Thoracic aorta (tissue), 2 donors: ENCODE data around the gene SYS1. TPM values are rescaled to one million over a fixed set of nuclear protein-coding genes. Genes with fewer than 3 reads are reported as not detected.

Experiments used
- ATAC-seq: fragments of 150-250 bp; one replicate; pipeline ENCODE4 v1.8.0; 2017; ENCODE audit warnings: low read depth; ENCODE audit not compliant: insufficient number of reproducible peaks, low FRiP score
- DNase-seq: peaks from one replicate; pipeline ENCODE4 v3.0.0-alpha.2; 2020; ENCODE audit warnings: low spot score
- H3K27ac ChIP-seq, 2 donors: fragments of 200-600 bp; sonication (generic); 1 replicate in 1 of 2; 2 replicates in 1 of 2; pipeline ENCODE4 v1.5.1; 2016; ENCODE audit warnings: mild to moderate bottlenecking in 2 of 2, moderate library complexity in 2 of 2
- H3K27me3 ChIP-seq: fragments of 200-600 bp; sonication (generic); replicated peaks from 2 replicates; pipeline ENCODE4 v1.6.0; 2016; ENCODE audit warnings: mild to moderate bottlenecking; ENCODE audit not compliant: insufficient read depth
- H3K36me3 ChIP-seq: fragments of 200-600 bp; sonication (generic); one replicate; pipeline ENCODE4 v1.5.1; 2016
- H3K4me1 ChIP-seq, 2 donors: fragments of 200-600 bp; sonication (generic); 1 replicate in 1 of 2; 2 replicates in 1 of 2; pipeline versions ENCODE4 v1.5.1 to v1.6.0; 2016; ENCODE audit warnings: low read depth in 2 of 2, mild to moderate bottlenecking in 1 of 2; ENCODE audit not compliant: control insufficient read depth in 1 of 2
- H3K4me3 ChIP-seq: fragments of 200-600 bp; sonication (generic); 2 replicates; pipeline ENCODE4 v1.5.1; 2016; ENCODE audit warnings: mild to moderate bottlenecking
- H3K9me3 ChIP-seq: fragments of 200-600 bp; sonication (generic); 2 replicates; pipeline ENCODE4 v1.5.1; 2016
- CTCF ChIP-seq: fragments of 200-600 bp; sonication (generic); IDR thresholded peaks from one replicate; pipeline ENCODE4 v1.5.1; 2019; ENCODE audit warnings: antibody characterized with exemption
- total RNA-seq, 2 donors: library from RNA; depleted of rRNA; stranded (reverse); fragments of >200 nt; gene quantifications; one replicate each; pipeline versions ENCODE4 v1.1.0 to v1.2.3, GENCODE V29; 2016

SYS1 gene
- total RNA-seq, 2 donors from 2014 or later: 24.6 to 40.8 TPM

GRCh38 chr20:45407783-45408645, 45.1 kb downstream of the SYS1 start, which contains the start of gene DBNDD2:
TSS of gene DBNDD2 (plus strand) at chr20:45408289. CDS start at chr20:45408468, 179 bp downstream.
- ATAC-seq: no peak
- Histone ChIP-seq H3K4me3 (peak within 1 kb of the TSS; percentile 92), H3K27ac (peak within 1 kb of the TSS; percentile 99 to 100), H3K27me3 (no peaks in the 10 kb centered on the region), H3K9me3 (no peaks in the 10 kb centered on the region), H3K4me1 (peaks cover 9 to 31% of the 10 kb centered on the region in 2 donors), H3K36me3 (peaks cover 25% of the 10 kb centered on the region)
- TF ChIP-seq CTCF: no peak
- DNase-seq: no peak

DNA sequence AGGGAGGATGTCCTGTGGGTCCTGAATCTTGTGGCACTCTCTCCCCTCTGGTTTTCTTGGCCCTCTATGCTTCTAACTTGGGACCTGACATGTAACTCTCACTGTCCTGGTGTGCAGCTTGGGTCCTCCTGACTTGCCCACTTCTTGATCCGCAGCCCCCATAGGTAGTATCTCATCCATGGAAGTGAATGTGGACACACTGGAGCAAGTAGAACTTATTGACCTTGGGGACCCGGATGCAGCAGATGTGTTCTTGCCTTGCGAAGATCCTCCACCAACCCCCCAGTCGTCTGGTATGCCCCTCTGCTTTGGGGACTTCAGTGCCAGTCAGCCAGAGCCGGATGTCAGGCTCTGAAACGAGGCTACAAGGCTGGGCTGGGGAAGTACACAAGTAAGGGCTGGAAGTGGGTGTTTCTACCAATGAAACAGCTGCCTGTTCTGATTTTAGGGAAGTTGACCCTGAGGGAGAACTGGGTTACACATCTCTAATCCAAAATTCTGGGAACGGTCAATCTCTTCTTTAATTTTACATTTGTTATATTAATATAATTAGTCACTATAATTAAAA, 45.8 kb downstream of the SYS1 start:
- Histone ChIP-seq H3K4me3 (peak overlapping the region; percentile 92), H3K27ac (peak overlapping the region; percentile 99 to 100), H3K36me3 (peaks cover 25% of the 10 kb centered on the region), H3K27me3 (no peaks in the 10 kb centered on the region), H3K4me1 (peaks cover 9 to 31% of the 10 kb centered on the region in 2 donors), H3K9me3 (no peaks in the 10 kb centered on the region)
- ATAC-seq: no peak
- no peak for DNase-seq
- no peak for TF ChIP-seq CTCF

DNA sequence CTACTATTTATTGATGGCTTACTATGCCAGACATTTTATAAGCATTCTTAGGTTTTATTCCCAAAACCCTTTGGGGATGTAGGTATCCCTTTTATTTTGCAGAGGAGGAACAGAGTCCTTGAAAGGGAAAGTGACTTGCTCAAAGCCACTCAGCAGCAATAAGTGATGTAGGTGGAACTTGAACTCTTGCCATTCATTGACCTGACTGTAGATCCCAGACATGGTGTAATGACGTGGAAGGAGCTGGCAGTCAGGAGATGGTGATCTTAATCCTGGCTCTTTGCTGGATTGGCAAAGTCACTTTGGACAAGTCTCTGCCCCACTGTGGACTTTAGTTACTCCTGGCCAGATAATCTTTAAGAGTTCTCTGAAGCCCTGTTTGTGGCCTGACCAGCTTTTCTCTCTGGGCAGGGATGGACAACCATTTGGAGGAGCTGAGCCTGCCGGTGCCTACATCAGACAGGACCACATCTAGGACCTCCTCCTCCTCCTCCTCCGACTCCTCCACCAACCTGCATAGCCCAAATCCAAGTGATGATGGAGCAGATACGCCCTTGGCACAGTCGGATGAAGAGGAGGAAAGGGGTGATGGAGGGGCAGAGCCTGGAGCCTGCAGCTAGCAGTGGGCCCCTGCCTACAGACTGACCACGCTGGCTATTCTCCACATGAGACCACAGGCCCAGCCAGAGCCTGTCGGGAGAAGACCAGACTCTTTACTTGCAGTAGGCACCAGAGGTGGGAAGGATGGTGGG, 46.7 kb downstream of the SYS1 start:
- no peak for TF ChIP-seq CTCF
- no peak for DNase-seq
- Histone ChIP-seq H3K36me3 (peaks cover 25% of the 10 kb centered on the region), H3K27ac (peak overlapping the region in 1 of 2 donors; percentile 5), H3K4me1 (peaks cover 9 to 31% of the 10 kb centered on the region in 2 donors), H3K9me3 (no peaks in the 10 kb centered on the region), H3K27me3 (no peaks in the 10 kb centered on the region), H3K4me3 (no peak overlapping the region)
- no peak for ATAC-seq

DNA sequence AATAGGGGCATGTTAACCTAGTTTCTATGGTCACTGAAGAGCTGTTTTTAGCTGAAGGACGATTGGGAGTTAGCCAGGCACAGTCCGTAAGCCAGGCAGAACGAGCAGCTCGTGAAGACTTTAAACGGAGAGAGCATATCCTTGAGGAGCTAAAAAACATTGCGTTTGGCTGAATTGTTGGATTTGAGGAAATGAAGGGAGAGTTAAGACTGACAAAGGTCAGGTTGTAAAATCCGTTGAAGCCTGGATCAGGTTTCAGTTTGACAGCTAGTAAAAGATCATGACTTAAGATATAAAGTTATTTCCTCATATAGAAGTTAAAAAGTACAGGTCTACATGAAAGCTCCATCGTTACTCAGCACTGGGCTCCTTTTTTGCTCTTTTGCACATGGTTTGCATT, 47.9 kb downstream of the SYS1 start:
- Histone ChIP-seq H3K27ac (no peak overlapping the region), H3K4me3 (no peak overlapping the region), H3K4me1 (peaks cover 9 to 37% of the 10 kb centered on the region in 2 donors), H3K27me3 (no peaks in the 10 kb centered on the region), H3K36me3 (peaks cover 25% of the 10 kb centered on the region), H3K9me3 (no peaks in the 10 kb centered on the region)
- DNase-seq (no peak), ATAC-seq (no peak)
- no peak for TF ChIP-seq CTCF

- Histone ChIP-seq H3K4me1 (peaks cover 15 to 47% of the 10 kb centered on the region in 2 donors), H3K27me3 (no peaks in the 10 kb centered on the region), H3K4me3 (no peak overlapping the region), H3K36me3 (peaks cover 25% of the 10 kb centered on the region), H3K27ac (no peak overlapping the region), H3K9me3 (no peaks in the 10 kb centered on the region)
- DNase-seq: no peak
- no peak for ATAC-seq
- no peak for TF ChIP-seq CTCF
Observed at GRCh38 chr20:45412653-45413052, 49.7 kb downstream of the SYS1 start.
